ENCODE results near the gene PHF2.

PHF2 gene

GRCh38 chr9:93587651-93588347 lies 11.4 kb downstream of the PHF2 start:
- no peak for DNase-seq

- DNase-seq = no peak
These were observed 12.5 kb downstream of the PHF2 start for GRCh38 chr9:93588641-93589609.

- DNase-seq = no peak
These were observed 13.3 kb downstream of the PHF2 start for GRCh38 chr9:93589688-93590087.

GRCh38 chr9:93590609-93591234 lies 14.3 kb downstream of the PHF2 start:
- no peak for DNase-seq

- DNase-seq = no peak
These were observed 15.1 kb downstream of the PHF2 start for GRCh38 chr9:93591301-93592007.

- DNase-seq = no peak
These were observed 15.7 kb downstream of the PHF2 start for GRCh38 chr9:93592008-93592642.

- DNase-seq = no peak
These were observed 16.2 kb downstream of the PHF2 start for GRCh38 chr9:93592643-93593021.

GRCh38 chr9:93593144-93593658 lies 16.8 kb downstream of the PHF2 start:
- no peak for DNase-seq

GRCh38 chr9:93594041-93594756 lies 17.8 kb downstream of the PHF2 start:
- no peak for DNase-seq

- no peak for DNase-seq
These were observed 19.1 kb downstream of the PHF2 start for GRCh38 chr9:93595461-93595860.

- DNase-seq = no peak
These were observed 19.5 kb downstream of the PHF2 start for GRCh38 chr9:93595861-93596365.

GRCh38 chr9:93596399-93596798 lies 20.0 kb downstream of the PHF2 start:
- DNase-seq = no peak

- DNase-seq = no peak
These were observed 20.8 kb downstream of the PHF2 start for GRCh38 chr9:93597142-93597706.

GRCh38 chr9:93597871-93598646 lies 21.7 kb downstream of the PHF2 start:
- no peak for DNase-seq

GRCh38 chr9:93598647-93599241 lies 22.4 kb downstream of the PHF2 start:
- no peak for DNase-seq

- no peak for DNase-seq
These were observed 23.4 kb downstream of the PHF2 start for GRCh38 chr9:93599571-93600403.

- DNase-seq = no peak
These were observed 24.1 kb downstream of the PHF2 start for GRCh38 chr9:93600504-93600903.

- DNase-seq = no peak
These were observed 24.7 kb downstream of the PHF2 start for GRCh38 chr9:93601063-93601462.

- no peak for DNase-seq
These were observed 25.3 kb downstream of the PHF2 start for GRCh38 chr9:93601666-93602065.

All from NCI-H1092 treated with DMSO at 0.1 percent for 48 hours (cell line).